ENCODE data around the gene ARFGEF2.
"Not testable (repeated sequence)": the region's sequence is repeated elsewhere in the genome, so short reads cannot be mapped to it uniquely, and the experiment has no call there.

ARFGEF2 gene

DNA sequence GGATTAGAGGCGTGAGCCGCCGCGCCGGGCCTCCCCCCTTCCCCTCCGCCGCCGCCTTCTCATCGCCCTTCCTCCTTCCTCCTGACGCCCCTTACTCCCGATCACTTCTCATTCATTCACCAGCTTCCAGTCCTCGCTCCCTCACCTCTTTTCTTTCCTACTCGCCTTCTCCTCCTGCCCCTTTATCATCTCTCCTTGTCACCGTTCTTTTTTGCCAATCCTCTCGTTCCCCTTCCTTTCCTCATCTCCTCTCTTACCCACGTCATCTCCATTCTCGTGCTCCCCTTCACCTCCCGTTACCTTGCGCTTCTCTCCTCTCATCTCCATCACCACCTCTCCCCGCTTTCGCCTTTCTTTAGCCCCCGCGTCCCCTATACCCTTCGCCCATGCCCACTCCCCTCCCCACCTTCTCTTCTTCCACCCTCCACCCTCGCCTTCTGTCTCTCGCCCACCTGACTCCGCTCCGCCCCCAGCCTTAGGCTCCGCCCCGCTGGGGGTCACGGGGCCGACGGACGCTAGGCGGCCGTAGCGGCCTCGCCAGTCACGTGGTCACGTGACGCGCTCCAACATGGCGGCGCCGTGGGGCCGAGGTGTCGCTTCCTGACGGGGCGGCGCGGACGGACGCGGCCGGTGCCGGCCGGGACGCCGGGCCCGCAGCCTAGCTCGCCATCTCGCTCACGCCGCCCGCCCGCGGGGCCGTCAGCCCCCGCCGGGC is at the start of gene ARFGEF2:
TSS of gene ARFGEF2 (plus strand) at position 544 of the 715 bp plus-strand sequence. CDS start 179 bp downstream, outside the sequence.
- DNase-seq (ENCODE audit: low read depth), result peak; percentile 95

DNA sequence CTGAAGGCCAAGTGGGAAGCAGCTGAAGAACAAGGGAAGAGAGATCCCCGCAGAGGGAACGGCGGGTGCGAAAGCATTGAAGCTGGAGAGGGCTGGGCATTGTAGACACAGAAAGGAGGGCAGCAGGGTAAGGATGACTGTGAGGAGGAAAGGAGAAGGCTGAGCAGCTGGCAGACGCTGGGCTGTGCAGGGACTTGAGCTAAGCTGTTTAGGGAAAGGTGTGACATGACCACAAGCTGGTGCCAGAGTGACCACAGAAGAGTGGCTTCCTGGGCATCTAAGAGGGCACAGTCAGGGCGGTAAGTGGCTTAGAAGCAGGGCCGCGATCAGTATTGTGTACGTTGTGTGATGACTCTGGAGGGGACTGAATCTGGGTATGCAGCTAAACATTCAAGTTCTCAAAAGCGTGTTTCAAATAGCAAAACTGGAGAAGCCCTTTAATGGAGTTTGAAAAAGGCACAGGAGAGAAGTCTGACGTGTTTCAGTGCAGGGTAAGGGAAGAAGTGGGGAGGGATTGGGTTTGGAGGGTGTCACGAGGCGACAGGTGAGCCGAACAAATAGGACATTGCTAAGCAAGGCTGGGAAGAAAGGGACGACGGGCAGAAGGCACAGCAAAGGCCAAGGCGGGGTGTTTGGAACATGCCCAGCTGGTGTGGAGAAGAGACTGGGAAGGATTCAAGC is 46.1 kb upstream of the ARFGEF2 start:
- DNase-seq (ENCODE audit: low read depth), result no peak

DNA sequence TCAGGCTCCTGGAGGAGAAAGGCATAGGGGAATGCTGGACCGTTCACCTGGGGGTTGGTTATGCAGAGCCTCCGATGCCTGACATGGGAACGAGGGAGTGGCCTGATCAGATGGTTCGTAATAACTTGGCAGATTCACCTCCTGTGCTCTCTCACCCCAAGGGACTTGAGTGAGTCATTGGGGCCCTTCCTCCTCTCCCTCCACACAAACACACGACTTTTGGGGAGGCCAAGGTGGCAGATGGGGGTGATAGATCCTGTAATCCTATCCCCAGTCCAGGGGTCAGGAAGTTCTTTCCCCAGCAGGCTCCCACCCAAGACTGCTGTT is 45.6 kb upstream of the ARFGEF2 start:
- DNase-seq (ENCODE audit: low read depth), result peak; percentile 80

DNA sequence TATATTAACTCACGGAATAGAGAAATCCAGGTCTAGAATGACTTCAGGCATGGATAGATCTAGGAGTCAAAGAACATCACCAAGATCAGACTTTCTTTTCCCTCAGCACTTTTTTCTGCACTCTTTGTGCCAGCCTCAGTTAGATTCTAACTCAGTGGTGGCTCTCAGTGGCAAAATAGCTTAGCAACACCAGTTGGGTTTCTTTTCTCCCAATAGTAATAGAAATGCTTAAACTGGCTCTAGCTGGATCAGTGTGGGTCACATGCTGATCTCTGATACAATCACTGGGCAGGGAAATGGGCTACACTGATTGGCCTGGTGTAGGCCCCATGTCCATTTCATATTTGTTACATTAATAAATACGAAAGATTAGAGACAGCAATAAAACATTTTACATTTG is 44.2 kb upstream of the ARFGEF2 start:
- peak; percentile 61 for DNase-seq (ENCODE audit: low read depth)

DNA sequence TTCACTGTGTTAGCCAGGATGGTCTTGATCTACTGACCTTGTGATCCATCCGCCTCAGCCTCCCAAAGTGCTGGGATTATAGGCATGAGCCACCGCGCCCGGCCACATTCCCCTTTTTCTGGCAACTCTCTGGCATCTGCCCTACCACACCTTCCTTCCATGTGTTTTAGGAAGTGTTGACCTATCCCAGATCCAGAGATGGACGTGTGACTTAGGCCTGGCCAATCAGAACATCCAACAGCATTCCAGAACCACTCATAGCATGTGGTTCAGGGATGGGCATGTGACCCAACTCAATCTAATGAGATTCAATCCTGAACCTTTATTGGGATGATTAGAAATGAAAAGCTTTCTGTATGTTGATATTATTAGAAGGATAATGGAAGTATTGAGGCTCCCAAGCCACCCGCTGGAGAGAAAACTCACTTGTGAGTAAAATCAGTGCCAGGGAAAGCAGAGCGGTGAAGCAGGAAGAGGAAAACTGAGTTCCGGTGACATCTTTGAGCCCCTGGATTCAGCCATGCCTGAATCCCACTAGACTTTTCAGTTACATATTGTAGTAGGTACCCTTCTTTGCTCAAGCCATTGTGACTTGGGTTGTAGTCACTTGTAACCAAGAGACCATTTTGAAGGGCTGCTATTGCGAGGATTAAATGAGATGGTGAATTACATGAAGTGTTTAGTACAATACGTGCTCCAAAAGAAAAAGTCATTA is 42.8 kb upstream of the ARFGEF2 start:
- DNase-seq (ENCODE audit: low read depth), result no peak

DNA sequence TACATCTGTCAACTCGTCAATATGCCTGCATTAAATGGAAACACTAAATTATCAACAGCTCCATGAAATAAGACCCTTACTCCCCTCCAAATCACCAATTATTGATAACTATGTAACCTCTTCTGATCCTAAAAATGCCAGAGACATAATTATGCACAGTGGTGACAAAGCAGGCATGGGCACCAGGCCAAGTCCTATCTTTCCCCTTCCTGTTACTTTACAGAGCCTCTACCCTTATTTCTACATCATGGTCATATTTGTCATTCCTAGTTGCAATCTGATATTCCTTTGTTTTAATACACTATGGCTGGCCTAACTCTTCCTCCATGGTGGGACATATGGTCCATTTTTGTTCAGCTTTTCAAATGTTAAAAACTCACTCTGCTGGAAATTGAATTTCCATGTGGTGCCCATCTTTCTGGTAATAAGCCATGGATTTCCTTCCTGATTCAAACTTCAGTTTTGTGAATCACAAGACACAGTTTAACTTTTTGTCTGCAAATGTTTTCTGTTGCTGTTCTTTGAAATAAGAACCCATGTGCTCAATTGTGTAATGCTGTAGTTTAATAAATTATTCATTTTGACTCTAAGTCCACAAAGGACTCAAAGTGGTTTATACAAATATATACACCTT is 41.8 kb upstream of the ARFGEF2 start:
- peak; percentile 46 for DNase-seq (ENCODE audit: low read depth)

DNA sequence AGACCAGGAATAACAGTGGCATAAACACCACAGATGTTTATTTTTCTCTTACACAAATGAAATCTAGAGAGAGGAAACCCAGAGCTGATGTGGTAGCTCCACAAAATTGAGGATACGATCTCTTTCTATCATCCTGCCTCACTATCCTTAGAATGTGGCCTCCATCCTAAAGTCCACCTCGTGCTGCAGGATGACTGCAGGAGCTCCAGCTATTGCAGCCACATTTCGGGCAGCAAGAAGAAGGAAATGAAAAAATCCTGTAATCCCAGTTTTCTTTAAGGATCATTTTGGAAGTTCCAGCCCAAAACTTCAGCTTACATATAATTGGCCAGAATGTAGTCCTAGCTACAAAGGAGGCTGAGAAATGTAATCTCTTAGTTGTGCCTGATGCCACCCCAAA is 41.2 kb upstream of the ARFGEF2 start:
- no peak for DNase-seq (ENCODE audit: low read depth)

DNA sequence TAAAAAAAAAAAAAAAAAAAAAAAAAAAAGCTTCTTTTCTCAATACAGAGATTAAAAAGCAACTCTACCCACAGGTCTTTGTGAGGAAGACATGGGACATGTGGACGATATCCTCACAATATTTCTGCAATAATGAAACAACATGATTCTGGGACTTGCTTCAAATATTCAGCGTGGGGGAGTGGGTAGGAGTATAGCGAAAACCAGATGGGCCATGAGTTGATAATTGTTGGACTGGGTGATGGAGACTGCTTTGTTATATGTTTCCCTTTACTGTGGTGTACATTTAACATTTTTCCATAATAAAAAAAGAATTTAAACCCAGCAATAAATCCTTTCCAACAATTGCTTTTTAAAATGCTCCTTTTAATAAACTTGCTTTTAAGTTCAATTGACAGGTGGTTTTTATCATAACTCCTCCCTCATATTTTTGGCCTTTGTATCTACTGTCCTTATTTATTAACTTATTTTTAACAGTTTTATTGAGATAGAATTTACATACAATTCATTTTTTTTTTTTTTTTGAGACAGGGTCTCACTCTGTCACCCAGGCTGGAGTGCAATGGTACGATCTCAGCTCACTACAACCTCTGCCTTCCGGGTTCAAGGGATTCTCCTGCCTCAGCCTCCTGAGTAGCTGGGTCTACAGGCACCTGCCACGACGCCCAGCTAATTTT is 40.4 kb upstream of the ARFGEF2 start:
- no peak for DNase-seq (ENCODE audit: low read depth)

DNA sequence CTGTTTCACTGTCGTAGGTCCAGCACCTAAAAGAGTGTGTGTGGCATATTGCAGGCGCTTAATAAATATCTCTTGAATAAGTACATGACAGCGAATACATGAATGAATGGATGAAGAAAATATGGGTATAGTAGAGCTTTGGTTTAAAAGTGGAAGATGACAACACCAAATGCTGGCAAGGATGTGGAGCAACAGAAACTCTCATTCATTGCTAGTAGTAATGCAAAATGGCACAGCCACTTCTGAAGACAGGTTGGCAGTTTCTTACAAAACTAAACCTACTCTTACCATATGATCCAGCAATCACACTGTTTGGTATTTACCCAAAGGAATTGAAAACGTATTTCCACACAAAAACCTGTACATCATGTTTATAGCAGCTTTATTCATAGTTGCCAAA is 36.3 kb upstream of the ARFGEF2 start:
- DNase-seq (ENCODE audit: low read depth), result no peak

DNA sequence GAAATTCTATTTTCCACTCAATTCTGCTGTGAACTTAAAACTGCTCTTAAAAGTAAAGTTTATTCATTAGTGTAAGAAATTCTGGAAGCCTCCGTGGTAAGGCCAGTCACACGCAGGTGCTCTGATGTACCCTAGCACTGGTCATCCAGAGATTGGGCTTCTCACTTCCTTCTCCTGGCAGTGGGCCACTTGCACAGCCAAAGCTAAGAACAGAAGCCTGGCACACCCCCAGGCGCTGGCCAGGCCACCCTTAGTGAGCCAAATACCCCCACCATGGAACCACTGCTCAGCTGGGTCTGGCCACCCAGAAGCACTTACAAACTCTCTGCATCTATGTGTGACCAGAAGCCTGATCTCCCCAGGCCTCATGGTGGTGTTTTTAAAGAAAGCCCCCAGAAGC is 35.3 kb upstream of the ARFGEF2 start:
- no peak for DNase-seq (ENCODE audit: low read depth)

DNA sequence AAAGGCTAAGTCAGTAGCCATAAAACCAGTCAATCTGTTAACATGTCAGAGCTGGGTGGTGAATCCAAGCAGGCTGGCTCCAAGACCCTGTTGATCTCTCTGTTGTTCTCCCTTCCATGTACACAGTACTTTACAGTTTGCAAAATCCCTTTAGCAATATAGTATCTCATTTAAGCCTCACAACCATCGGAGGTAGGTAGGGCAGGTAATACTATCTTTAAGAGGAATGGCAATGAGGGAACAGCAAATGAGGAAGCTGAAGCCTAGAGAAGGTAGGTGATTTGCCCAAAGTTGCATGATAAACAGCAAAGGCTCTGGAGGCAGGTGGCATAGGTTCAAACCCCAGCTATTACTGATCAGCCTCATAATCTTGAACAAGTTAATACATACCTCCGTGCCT is 34.7 kb upstream of the ARFGEF2 start:
- DNase-seq (ENCODE audit: low read depth), result no peak

DNA sequence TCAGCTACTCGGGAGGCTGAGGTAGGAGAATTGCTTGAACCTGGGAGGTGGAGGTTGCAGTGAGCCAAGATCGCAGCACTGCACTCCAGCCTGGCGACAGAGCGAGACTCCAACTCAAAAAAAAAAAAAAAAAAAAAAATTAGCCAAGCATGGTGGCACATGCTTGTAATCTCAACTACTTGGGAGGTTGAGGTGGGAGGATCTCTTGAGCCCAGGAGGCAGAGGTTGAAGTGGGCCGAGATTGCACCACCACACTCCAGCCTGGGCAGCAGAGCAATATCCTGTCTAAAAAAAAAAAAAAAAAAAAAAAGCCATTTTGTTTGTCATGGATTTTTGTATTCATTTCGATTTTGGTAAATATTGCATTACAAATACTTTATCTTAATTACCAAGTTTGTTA is 33.0 kb upstream of the ARFGEF2 start:
- DNase-seq (ENCODE audit: low read depth), result not testable (repeated sequence)

DNA sequence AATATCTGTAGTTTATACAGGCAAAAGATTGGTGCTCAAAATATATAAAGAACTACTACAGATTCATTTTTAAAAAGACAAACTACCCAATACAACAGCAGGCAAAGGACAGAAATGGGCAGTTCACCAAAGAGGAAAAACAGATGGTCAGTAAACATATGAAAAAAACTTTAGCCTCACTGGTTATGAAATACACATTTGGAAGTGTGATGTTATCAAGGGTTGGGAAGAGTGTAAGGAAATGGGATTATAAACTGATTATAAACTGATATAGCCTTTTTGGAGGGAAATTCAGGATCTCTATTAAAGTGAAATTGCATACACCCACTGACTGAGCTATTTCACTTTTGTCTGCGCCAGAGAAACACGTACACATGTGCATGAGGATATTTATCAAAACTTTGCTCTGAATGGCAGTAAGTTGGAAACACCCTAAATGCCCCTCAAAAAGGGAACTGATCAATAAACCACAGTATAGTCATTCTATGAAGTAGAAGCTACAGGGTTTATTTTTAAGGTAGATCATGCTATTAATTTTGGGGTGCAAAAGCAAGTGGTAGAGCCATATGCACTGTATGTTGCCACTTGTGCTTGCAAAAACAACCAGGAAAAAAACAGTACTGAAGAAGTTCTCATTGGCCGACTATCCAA is 32.2 kb upstream of the ARFGEF2 start:
- no peak for DNase-seq (ENCODE audit: low read depth)

DNA sequence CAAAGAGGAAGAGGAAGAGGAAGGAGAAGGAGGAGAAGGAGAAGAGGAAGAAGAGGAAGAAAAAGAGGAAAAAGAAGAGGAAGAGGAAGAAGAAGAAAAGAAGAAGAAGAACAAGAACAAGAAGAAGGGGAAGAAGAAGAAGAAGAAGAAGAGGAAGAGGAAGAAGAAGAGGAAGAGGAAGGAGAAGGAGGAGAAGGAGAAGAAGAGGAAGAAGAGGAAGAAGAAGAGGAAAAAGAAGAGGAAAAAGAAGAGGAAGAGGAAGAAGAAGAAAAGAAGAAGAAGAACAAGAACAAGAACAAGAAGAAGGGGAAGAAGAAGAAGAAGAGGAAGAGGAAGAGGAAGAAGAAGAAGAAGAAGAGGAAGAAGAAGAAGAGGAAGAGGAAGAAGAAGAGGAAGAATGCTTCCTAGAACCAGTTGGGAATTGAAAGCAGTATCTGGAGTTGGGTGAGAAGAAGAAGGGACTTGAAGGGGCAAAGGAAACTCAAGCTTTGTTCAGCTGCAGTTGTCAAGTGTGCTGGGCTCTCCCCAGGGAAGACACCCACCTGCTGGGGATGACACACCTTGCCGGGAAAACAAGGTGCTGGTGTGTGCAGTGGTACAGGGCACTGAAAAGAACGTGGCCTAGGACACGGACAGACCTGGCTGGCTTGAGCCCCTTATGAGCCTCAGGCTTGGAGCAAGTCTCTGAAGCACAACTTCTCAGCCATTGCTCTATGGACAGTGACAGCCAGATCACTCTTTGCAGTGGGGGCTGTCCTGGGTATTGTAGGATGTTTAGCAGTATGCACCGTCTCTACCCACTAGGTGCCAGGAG is 30.1 kb upstream of the ARFGEF2 start:
- no peak for DNase-seq (ENCODE audit: low read depth)

DNA sequence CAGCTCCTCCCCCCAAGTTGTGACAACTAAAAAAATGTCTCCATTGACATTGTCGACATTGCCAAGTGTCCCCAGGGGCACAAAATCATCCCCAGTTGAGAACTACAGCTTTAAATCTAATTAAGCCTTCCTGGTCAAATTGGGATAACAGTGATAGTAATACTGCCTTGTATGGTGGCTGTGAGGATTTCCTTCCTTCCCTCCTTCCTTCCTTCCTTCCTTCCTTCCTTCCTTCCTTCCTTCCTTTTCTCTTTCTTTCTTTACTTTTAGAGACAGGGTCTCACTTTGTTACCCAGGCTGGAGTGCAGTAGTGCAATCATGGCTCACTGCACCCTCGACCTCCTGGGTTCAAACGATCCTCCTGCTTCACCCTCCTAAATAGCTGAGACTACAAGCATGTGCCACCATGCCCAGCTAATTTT is 29.5 kb upstream of the ARFGEF2 start:
- DNase-seq (ENCODE audit: low read depth), result no peak

DNA sequence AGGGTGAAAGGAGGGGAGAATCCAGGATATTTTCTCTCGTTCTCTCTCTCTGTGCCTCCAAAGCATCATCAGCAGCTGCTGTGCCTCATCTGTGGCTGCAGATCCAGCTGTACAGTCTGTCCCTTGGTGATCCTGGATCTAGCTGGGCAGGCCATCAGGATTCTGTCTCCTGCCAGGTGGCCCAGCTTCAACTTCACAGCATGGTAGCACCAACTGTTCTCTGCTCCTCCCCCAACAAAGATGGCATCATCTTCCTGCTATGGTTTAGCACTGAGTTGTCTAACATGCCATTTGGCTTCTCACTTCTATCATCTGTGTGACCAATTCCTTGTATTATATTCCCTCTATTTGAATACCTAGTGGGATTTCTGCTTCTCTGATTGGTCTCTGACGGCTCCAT is 28.6 kb upstream of the ARFGEF2 start:
- DNase-seq (ENCODE audit: low read depth), result no peak

DNA sequence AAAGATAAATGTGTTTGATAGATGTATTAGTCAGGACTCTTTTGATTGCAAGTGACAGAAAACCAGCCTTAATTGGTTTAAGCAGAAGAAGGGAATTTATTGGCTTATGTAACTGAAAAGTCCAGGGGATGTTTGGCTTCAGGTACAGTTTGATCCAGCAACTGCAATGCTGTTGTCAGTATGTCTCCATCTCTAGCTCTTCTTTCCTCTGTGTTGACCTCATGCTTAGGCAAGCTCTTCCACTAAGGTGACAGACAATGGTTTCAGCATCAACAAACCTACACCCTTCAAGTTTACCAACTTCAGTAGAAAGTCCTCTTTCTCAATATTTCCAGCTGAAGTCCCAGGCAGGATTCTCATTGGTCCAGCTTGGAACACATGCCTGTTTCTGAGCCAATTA is 28.1 kb upstream of the ARFGEF2 start:
- DNase-seq (ENCODE audit: low read depth), result no peak

DNA sequence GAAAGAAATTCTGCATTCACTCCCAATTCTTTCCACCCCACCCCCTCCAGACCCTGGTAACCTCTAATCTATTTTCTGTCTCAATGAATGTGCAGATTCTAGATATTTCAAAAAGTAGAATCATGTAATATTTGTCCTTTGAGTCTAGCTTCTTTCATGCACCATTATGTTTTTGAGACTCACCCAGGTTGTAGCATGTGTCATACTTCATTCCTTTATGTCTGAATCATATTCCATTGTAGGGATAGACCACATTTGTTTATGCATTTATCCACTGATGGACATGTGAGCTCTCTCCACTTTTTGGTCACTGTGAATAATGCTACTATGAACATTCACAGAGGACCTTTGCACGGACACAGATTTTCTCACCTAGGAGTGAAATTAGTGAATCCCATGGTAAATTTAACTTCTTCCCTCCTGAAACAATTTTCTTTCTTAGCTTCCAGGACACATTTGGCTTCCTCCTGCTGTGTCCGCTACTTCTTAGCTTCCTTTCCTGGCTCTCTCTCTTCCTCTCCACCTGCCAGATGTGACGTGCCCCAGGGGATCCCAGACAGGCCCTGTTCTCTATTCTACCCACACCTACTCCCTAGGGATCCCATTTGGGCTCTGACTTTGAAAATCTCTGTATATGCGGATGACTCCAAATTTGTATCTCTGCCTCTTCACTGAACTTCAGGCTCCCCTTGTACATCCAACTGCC is 24.1 kb upstream of the ARFGEF2 start:
- peak; percentile 98 for DNase-seq (ENCODE audit: low read depth)

DNA sequence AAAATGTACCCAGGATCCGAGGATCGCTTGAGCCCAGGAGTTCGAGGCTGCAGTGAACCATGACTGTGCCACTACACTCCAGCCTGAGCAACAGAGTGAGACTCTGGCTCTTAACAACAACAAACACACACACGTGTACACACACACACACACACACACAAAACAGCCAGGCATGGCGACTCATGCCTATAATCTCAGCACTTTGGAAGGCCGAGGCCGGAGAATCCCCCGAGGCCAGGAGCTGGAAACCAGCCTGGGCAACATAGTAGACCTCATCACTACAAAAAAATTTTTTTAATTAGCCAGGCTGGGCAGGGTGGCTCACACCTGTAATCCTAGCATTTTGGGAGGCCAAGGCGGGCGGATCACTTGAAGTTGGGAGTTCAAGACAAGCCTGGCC is 23.3 kb upstream of the ARFGEF2 start:
- DNase-seq (ENCODE audit: low read depth), result peak; percentile 76

DNA sequence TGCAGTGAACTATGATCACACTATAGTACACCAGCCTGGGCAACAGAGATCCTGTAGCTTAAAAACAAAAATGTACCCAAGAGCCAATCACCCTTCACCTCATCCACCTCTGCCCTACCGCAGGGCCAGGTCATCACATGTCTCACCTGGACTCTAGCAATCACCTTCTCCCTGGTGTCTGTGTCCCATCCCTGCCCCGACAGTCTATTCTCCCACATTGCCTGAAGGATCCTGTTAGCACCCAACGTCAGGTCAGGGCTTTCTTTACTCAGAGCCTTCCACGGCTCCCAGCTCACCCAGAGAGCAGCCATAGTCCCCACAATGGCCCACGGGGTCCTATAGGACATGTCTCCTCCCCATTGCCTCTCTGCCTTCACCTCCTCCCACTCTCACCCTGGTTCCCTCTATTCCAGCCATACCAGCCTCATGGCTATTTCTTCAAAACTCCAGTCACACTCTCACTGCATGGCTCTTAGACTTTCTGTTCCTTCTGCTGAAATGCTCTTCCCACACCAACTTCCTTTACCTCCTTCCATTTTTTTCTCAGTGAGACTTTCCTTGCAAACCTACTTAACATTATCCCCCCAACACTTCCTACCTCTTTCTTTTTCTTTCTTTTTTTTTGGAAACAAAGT is 22.5 kb upstream of the ARFGEF2 start:
- DNase-seq (ENCODE audit: low read depth), result no peak
